Measurements from ENCODE around the gene P3H2.

DNA sequence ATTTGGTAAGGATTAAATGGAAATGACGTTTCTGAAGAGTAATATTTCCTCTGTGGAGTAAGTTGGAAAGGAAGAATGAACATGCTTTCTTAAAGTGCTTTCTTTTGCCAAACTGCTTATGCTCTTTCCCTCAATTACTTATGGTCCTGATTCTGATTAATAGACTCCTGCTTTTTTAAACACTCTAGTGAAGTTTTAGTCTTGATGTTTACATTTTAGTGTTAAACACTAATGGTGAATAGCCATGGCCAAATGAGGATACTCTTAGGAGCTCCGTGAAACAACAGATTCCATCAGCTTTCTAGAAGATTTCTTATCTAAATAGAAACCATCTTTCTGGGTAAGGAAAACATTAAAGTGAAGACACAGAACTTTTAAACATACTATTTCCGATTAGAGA, 117.6 kb downstream of the P3H2 start:
- TF ChIP-seq, protein P1, sequence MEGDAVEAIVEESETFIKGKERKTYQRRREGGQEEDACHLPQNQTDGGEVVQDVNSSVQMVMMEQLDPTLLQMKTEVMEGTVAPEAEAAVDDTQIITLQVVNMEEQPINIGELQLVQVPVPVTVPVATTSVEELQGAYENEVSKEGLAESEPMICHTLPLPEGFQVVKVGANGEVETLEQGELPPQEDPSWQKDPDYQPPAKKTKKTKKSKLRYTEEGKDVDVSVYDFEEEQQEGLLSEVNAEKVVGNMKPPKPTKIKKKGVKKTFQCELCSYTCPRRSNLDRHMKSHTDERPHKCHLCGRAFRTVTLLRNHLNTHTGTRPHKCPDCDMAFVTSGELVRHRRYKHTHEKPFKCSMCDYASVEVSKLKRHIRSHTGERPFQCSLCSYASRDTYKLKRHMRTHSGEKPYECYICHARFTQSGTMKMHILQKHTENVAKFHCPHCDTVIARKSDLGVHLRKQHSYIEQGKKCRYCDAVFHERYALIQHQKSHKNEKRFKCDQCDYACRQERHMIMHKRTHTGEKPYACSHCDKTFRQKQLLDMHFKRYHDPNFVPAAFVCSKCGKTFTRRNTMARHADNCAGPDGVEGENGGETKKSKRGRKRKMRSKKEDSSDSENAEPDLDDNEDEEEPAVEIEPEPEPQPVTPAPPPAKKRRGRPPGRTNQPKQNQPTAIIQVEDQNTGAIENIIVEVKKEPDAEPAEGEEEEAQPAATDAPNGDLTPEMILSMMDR (IDR thresholded peaks at IDR 0.05 in 4 of 5, conservative IDR thresholded peaks at IDR 0.05 in 1 of 5) = no peak
- TF ChIP-seq POLR2A (IDR thresholded peaks at IDR 0.05) = no peak

All from gastrocnemius medialis (tissue), 4 donors.